Choroid plexus epithelial cell (primary cell): ENCODE results near the gene PTPRN.
A peak's percentile ranks its signal among the peaks of the same experiment; 100 is the strongest.

Experiments
- DNase-seq: peaks from one replicate; pipeline ENCODE4 v3.0.0-alpha.2; 2010; ENCODE audit warnings: low read depth
- H3K4me3 ChIP-seq: 2 replicates; pipeline ENCODE4 v1.5.1; 2011; ENCODE audit warnings: low read depth, mild to moderate bottlenecking, control low read depth, low read length, moderate library complexity
- TF ChIP-seq, protein P1 (sequence below): conservative IDR thresholded peaks from 2 replicates; pipeline ENCODE4 v1.5.1; 2011; ENCODE audit warnings: low read depth, mild to moderate bottlenecking, control low read depth, inconsistent platforms, low read length, moderate library complexity

Gene PTPRN

GRCh38 chr2:219285894-219286425, 23.2 kb downstream of the PTPRN start:
- TF ChIP-seq, protein P1, sequence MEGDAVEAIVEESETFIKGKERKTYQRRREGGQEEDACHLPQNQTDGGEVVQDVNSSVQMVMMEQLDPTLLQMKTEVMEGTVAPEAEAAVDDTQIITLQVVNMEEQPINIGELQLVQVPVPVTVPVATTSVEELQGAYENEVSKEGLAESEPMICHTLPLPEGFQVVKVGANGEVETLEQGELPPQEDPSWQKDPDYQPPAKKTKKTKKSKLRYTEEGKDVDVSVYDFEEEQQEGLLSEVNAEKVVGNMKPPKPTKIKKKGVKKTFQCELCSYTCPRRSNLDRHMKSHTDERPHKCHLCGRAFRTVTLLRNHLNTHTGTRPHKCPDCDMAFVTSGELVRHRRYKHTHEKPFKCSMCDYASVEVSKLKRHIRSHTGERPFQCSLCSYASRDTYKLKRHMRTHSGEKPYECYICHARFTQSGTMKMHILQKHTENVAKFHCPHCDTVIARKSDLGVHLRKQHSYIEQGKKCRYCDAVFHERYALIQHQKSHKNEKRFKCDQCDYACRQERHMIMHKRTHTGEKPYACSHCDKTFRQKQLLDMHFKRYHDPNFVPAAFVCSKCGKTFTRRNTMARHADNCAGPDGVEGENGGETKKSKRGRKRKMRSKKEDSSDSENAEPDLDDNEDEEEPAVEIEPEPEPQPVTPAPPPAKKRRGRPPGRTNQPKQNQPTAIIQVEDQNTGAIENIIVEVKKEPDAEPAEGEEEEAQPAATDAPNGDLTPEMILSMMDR, result no peak
- H3K4me3 ChIP-seq, result no peak overlapping the region
- DNase-seq, result peak; percentile 83

- TF ChIP-seq, protein P1, result no peak
- H3K4me3 ChIP-seq, result no peak overlapping the region
- DNase-seq, result no peak
These were observed 23.8 kb downstream of the PTPRN start for GRCh38 chr2:219285373-219285735.

- TF ChIP-seq, protein P1, result no peak
- DNase-seq, result no peak
- H3K4me3 ChIP-seq, result no peak overlapping the region
These were observed 24.5 kb downstream of the PTPRN start for GRCh38 chr2:219284501-219285372.

DNA sequence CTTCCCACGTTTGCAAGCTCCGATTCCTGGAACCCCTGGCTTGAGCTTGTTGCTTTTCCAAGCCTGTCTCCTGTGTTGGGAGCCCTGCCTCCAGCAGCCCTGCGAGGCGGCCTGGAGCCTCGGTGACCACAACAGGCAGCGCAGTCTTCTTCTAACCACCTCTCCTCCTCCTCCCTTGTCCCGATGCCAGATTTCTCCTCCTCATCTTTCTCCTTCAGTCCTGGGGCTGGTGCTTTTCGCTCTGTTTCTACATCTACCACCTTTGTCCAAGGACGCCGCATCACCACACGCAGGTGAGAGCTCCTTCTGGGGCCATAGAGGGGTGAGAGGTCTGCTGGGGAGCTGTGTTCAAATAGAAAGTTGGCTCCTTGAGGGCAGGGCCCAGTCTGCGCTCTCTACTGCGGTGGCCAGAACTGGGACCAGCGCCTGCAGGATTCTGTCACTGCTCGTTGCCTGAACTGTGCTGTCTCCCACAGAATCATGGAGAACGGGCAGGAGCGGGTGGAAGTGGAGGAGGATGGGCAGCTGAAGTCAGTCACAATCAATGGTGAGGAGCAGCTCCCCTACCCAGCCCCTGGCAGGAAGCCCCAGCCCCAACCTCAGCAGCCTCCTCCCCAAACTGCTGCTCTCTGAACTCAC, 26.1 kb downstream of the PTPRN start:
- TF ChIP-seq, protein P1, result no peak

DNA sequence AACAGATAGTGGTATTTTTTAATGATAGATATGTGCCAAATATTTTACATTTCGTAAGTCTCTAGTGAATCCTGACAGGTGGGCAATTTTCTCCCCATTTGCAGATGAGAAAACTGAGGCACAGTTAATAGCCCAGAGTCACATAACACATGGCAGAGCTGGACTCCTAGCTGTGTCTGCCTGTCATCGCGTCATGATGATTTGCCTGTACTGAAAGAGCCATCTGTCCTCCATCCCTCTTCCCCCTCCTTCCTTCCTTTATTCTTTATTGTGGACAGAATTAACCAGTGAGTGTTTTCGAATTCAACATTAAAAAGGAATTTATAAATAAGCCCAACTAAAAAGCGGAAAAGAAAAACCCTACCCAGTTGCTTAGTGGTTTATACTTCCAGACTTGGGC, 26.8 kb downstream of the PTPRN start:
- no peak overlapping the region for H3K4me3 ChIP-seq
- no peak for DNase-seq
- TF ChIP-seq, protein P1, result no peak

More for the DNA sequence above, 26.1 kb downstream of the PTPRN start:
- DNase-seq, result no peak
- no peak overlapping the region for H3K4me3 ChIP-seq

DNA sequence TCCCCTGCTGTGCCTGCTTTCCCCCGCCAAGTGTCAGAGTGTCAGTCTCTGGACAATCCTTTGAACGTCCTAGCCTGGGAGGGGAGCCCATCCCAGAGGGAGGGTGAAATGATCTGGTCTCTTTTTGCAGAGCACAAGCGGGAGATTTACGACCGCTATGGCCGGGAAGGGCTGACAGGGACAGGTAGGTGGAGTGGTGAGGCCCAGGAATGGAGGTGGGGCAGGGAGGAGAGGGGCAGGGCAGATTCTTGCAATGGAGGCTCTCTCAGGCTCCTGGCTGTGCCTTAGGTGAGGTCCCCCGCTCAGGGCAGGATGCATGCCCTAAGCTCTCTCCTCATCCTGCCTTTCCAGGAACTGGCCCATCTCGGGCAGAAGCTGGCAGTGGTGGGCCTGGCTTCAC, 27.6 kb downstream of the PTPRN start:
- no peak for DNase-seq

More for the DNA sequence above, 27.6 kb downstream of the PTPRN start:
- TF ChIP-seq, protein P1, result no peak
- no peak overlapping the region for H3K4me3 ChIP-seq
